ENCODE data around the gene PLEKHM3.

Gene PLEKHM3

GRCh38 chr2:207840101-207840500 is 185.2 kb downstream of the PLEKHM3 start:
- no peak overlapping the region for H3K4me2 ChIP-seq (ENCODE audit: low read length, poor library complexity, severe bottlenecking)
- H3K23ac ChIP-seq (ENCODE audit: low read length in 2 of 2) = no peak overlapping the region
- H3K4me1 ChIP-seq (ENCODE audit: control insufficient read depth, insufficient read depth, low read depth, low read length) = peaks cover 2% of the 10 kb centered on the region
- H2AK5ac ChIP-seq (ENCODE audit: low read length, severe bottlenecking) = no peak overlapping the region
- H3K27ac ChIP-seq (ENCODE audit: low read length, poor library complexity, severe bottlenecking) = no peak overlapping the region
- H2BK12ac ChIP-seq (ENCODE audit: low read length in 2 of 2) = no peak overlapping the region
- H3K14ac ChIP-seq (ENCODE audit: low read length in 2 of 2) = no peak overlapping the region
- no peak overlapping the region for H2AFZ ChIP-seq (ENCODE audit: low read depth, low read length)
- H3K36me3 ChIP-seq (ENCODE audit: control insufficient read depth in 1 of 2, insufficient read depth in 2 of 2, low read depth in 1 of 2, low read length in 2 of 2) = no peaks in the 10 kb centered on the region
- H3K18ac ChIP-seq (ENCODE audit: low read depth in 1 of 2, low read length in 2 of 2) = no peak overlapping the region
- no peaks in the 10 kb centered on the region for H3K79me1 ChIP-seq (replicated peaks; ENCODE audit: low read length, poor library complexity, severe bottlenecking)
- no peak overlapping the region for H4K8ac ChIP-seq (ENCODE audit: low read length)
- no peak overlapping the region for H2BK120ac ChIP-seq (ENCODE audit: low read depth, low read length)
- no peaks in the 10 kb centered on the region for H3K9me3 ChIP-seq (ENCODE audit: control insufficient read depth, low read length)
- H2BK15ac ChIP-seq (ENCODE audit: low read depth, poor library complexity, severe bottlenecking) = no peak overlapping the region
- DNase-seq = no peak
- H3K27me3 ChIP-seq (ENCODE audit: control insufficient read depth in 1 of 2, insufficient read depth in 1 of 2, low read length in 2 of 2) = no peaks in the 10 kb centered on the region
- no peak overlapping the region for H3K9ac ChIP-seq (ENCODE audit: low read length)
- no peak overlapping the region for H2BK5ac ChIP-seq (ENCODE audit: low read depth, low read length, poor library complexity, severe bottlenecking)
- no peak overlapping the region for H3K4ac ChIP-seq (ENCODE audit: low read depth in 1 of 2, low read length in 2 of 2)
- no peak overlapping the region for H4K91ac ChIP-seq (ENCODE audit: low read length)
- 75% methylated on average over 1 of the region's 1 CpG for WGBS
- no peak overlapping the region for H3K4me3 ChIP-seq (ENCODE audit: insufficient read depth in 1 of 2, low read depth in 1 of 2, low read length in 2 of 2)

- H4K91ac ChIP-seq (ENCODE audit: low read length) = no peak overlapping the region
- H3K23ac ChIP-seq (ENCODE audit: low read length in 2 of 2) = no peak overlapping the region
- H3K27ac ChIP-seq (ENCODE audit: low read length, poor library complexity, severe bottlenecking) = no peak overlapping the region
- H3K9ac ChIP-seq (ENCODE audit: low read length) = no peak overlapping the region
- DNase-seq = no peak
- no peak overlapping the region for H2AK5ac ChIP-seq (ENCODE audit: low read length, severe bottlenecking)
- no peak overlapping the region for H2AFZ ChIP-seq (ENCODE audit: low read depth, low read length)
- H3K27me3 ChIP-seq (ENCODE audit: control insufficient read depth in 1 of 2, insufficient read depth in 1 of 2, low read length in 2 of 2) = no peaks in the 10 kb centered on the region
- no CpG with 5 or more reads among the region's 3 CpGs for WGBS
- H3K36me3 ChIP-seq (ENCODE audit: control insufficient read depth in 1 of 2, insufficient read depth in 2 of 2, low read depth in 1 of 2, low read length in 2 of 2) = no peaks in the 10 kb centered on the region
- no peak overlapping the region for H4K8ac ChIP-seq (ENCODE audit: low read length)
- H2BK15ac ChIP-seq (ENCODE audit: low read depth, poor library complexity, severe bottlenecking) = no peak overlapping the region
- no peaks in the 10 kb centered on the region for H3K9me3 ChIP-seq (ENCODE audit: control insufficient read depth, low read length)
- H3K79me1 ChIP-seq (replicated peaks; ENCODE audit: low read length, poor library complexity, severe bottlenecking) = no peaks in the 10 kb centered on the region
- no peak overlapping the region for H3K4me2 ChIP-seq (ENCODE audit: low read length, poor library complexity, severe bottlenecking)
- H2BK12ac ChIP-seq (ENCODE audit: low read length in 2 of 2) = no peak overlapping the region
- no peak overlapping the region for H2BK5ac ChIP-seq (ENCODE audit: low read depth, low read length, poor library complexity, severe bottlenecking)
- H3K14ac ChIP-seq (ENCODE audit: low read length in 2 of 2) = no peak overlapping the region
- H3K4me1 ChIP-seq (ENCODE audit: control insufficient read depth, insufficient read depth, low read depth, low read length) = peaks cover 2% of the 10 kb centered on the region
- no peak overlapping the region for H3K4me3 ChIP-seq (ENCODE audit: insufficient read depth in 1 of 2, low read depth in 1 of 2, low read length in 2 of 2)
- no peak overlapping the region for H2BK120ac ChIP-seq (ENCODE audit: low read depth, low read length)
- no peak overlapping the region for H3K4ac ChIP-seq (ENCODE audit: low read depth in 1 of 2, low read length in 2 of 2)
- no peak overlapping the region for H3K18ac ChIP-seq (ENCODE audit: low read depth in 1 of 2, low read length in 2 of 2)
These were observed 185.8 kb downstream of the PLEKHM3 start for GRCh38 chr2:207839575-207839974.

GRCh38 chr2:207839028-207839427 is 186.3 kb downstream of the PLEKHM3 start:
- H2BK12ac ChIP-seq (ENCODE audit: low read length in 2 of 2) = no peak overlapping the region
- no peaks in the 10 kb centered on the region for H3K79me1 ChIP-seq (replicated peaks; ENCODE audit: low read length, poor library complexity, severe bottlenecking)
- H3K36me3 ChIP-seq (ENCODE audit: control insufficient read depth in 1 of 2, insufficient read depth in 2 of 2, low read depth in 1 of 2, low read length in 2 of 2) = no peaks in the 10 kb centered on the region
- no peaks in the 10 kb centered on the region for H3K9me3 ChIP-seq (ENCODE audit: control insufficient read depth, low read length)
- H2BK5ac ChIP-seq (ENCODE audit: low read depth, low read length, poor library complexity, severe bottlenecking) = no peak overlapping the region
- no peak overlapping the region for H2AFZ ChIP-seq (ENCODE audit: low read depth, low read length)
- H4K8ac ChIP-seq (ENCODE audit: low read length) = no peak overlapping the region
- no peak overlapping the region for H3K14ac ChIP-seq (ENCODE audit: low read length in 2 of 2)
- no peaks in the 10 kb centered on the region for H3K27me3 ChIP-seq (ENCODE audit: control insufficient read depth in 1 of 2, insufficient read depth in 1 of 2, low read length in 2 of 2)
- peaks cover 2% of the 10 kb centered on the region for H3K4me1 ChIP-seq (ENCODE audit: control insufficient read depth, insufficient read depth, low read depth, low read length)
- H2BK120ac ChIP-seq (ENCODE audit: low read depth, low read length) = no peak overlapping the region
- H3K4ac ChIP-seq (ENCODE audit: low read depth in 1 of 2, low read length in 2 of 2) = no peak overlapping the region
- no peak overlapping the region for H3K9ac ChIP-seq (ENCODE audit: low read length)
- H2AK5ac ChIP-seq (ENCODE audit: low read length, severe bottlenecking) = no peak overlapping the region
- WGBS = no CpG with 5 or more reads among the region's 1 CpG
- no peak for DNase-seq
- H3K23ac ChIP-seq (ENCODE audit: low read length in 2 of 2) = no peak overlapping the region
- H3K4me3 ChIP-seq (ENCODE audit: insufficient read depth in 1 of 2, low read depth in 1 of 2, low read length in 2 of 2) = no peak overlapping the region
- no peak overlapping the region for H2BK15ac ChIP-seq (ENCODE audit: low read depth, poor library complexity, severe bottlenecking)
- no peak overlapping the region for H4K91ac ChIP-seq (ENCODE audit: low read length)
- no peak overlapping the region for H3K18ac ChIP-seq (ENCODE audit: low read depth in 1 of 2, low read length in 2 of 2)
- H3K4me2 ChIP-seq (ENCODE audit: low read length, poor library complexity, severe bottlenecking) = no peak overlapping the region
- no peak overlapping the region for H3K27ac ChIP-seq (ENCODE audit: low read length, poor library complexity, severe bottlenecking)

- Histone ChIP-seq H3K27me3 (ENCODE audit: control insufficient read depth in 1 of 2, insufficient read depth in 1 of 2, low read length in 2 of 2) (no peaks in the 10 kb centered on the region), H3K4ac (ENCODE audit: low read depth in 1 of 2, low read length in 2 of 2) (no peak overlapping the region), H3K14ac (ENCODE audit: low read length in 2 of 2) (no peak overlapping the region), H2AFZ (ENCODE audit: low read depth, low read length) (no peak overlapping the region), H2BK5ac (ENCODE audit: low read depth, low read length, poor library complexity, severe bottlenecking) (no peak overlapping the region), H2BK15ac (ENCODE audit: low read depth, poor library complexity, severe bottlenecking) (no peak overlapping the region), H2AK5ac (ENCODE audit: low read length, severe bottlenecking) (no peak overlapping the region), H4K8ac (ENCODE audit: low read length) (no peak overlapping the region), H3K9me3 (ENCODE audit: control insufficient read depth, low read length) (no peaks in the 10 kb centered on the region), H2BK12ac (ENCODE audit: low read length in 2 of 2) (no peak overlapping the region), H3K23ac (ENCODE audit: low read length in 2 of 2) (no peak overlapping the region), H3K79me1 (replicated peaks; ENCODE audit: low read length, poor library complexity, severe bottlenecking) (no peaks in the 10 kb centered on the region), H2BK120ac (ENCODE audit: low read depth, low read length) (no peak overlapping the region), H4K91ac (ENCODE audit: low read length) (no peak overlapping the region), H3K9ac (ENCODE audit: low read length) (no peak overlapping the region), H3K18ac (ENCODE audit: low read depth in 1 of 2, low read length in 2 of 2) (no peak overlapping the region), H3K36me3 (ENCODE audit: control insufficient read depth in 1 of 2, insufficient read depth in 2 of 2, low read depth in 1 of 2, low read length in 2 of 2) (no peaks in the 10 kb centered on the region), H3K27ac (ENCODE audit: low read length, poor library complexity, severe bottlenecking) (no peak overlapping the region), H3K4me2 (ENCODE audit: low read length, poor library complexity, severe bottlenecking) (no peak overlapping the region), H3K4me1 (ENCODE audit: control insufficient read depth, insufficient read depth, low read depth, low read length) (peaks cover 2% of the 10 kb centered on the region), H3K4me3 (ENCODE audit: insufficient read depth in 1 of 2, low read depth in 1 of 2, low read length in 2 of 2) (no peak overlapping the region)
- WGBS = 71% methylated on average over 7 of the region's 7 CpGs
- DNase-seq = no peak
These were observed 188.7 kb downstream of the PLEKHM3 start for GRCh38 chr2:207836521-207837133.
